Suprapubic skin (tissue), 4 donors: ENCODE measurements around the gene UGT2A1.

Source experiments
- CTCF ChIP-seq, 2 donors: fragments of 200-600 bp in 1 of 2; fragments of 450-650 bp in 1 of 2; sonication (generic) in 1 of 2; IDR thresholded peaks; one replicate each; pipeline ENCODE4 v1.5.1; 2016 to 2019; ENCODE audit warnings: antibody characterized with exemption in 2 of 2, mild to moderate bottlenecking in 1 of 2, moderate library complexity in 1 of 2
- EP300 ChIP-seq: sonication (generic); formaldehyde crosslinking; IDR thresholded peaks from one replicate; pipeline ENCODE4 v1.6.1; 2017; ENCODE audit warnings: antibody characterized with exemption
- POLR2A ChIP-seq, 2 donors: fragments of 450-650 bp; IDR thresholded peaks; one replicate each; pipeline ENCODE4 v1.6.1; 2017; ENCODE audit warnings: antibody characterized with exemption in 2 of 2, mild to moderate bottlenecking in 2 of 2, moderate library complexity in 2 of 2
- POLR2AphosphoS5 ChIP-seq, 3 donors: sonication (generic); formaldehyde crosslinking; IDR thresholded peaks; one replicate each; pipeline ENCODE4 v1.6.1; 2017; ENCODE audit warnings: antibody characterized with exemption in 3 of 3

DNA sequence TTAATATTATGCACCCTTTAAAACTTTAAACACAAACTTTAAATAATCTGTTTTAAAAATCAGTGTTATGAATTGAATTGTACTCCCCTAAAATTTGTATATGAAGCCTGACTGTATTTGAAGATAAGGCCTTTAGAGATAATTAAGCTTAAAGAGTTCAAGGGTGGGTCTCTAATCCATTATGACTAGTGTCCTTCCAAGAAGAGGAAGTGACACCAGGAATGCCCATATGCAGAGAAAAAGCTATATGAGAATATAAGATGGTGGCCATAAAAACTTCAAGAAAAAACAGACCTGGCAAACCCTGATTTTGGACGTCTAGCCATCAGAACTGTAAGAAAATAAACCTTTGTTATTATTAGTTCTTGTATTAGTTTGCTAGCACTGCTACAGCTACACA, 42.6 kb downstream of the UGT2A1 start:
- TF ChIP-seq POLR2A (IDR thresholded peaks at IDR 0.05): no peak
- TF ChIP-seq POLR2AphosphoS5 (IDR thresholded peaks at IDR 0.05): no peak
- no peak for TF ChIP-seq EP300
- no peak for TF ChIP-seq CTCF (IDR thresholded peaks at IDR 0.05)
